Measurements from ENCODE around the gene DENND5B.
"Not testable (repeated sequence)": the region's sequence is repeated elsewhere in the genome, so short reads cannot be mapped to it uniquely, and the experiment has no call there.

DENND5B gene

GRCh38 chr12:31591380-31591901 lies 505 bp upstream of the DENND5B start:
- DNase-seq (ENCODE audit: low spot score) = no peak

- DNase-seq (ENCODE audit: low spot score) = no peak
Measured at GRCh38 chr12:31589904-31590641, 863 bp downstream of the DENND5B start.

- DNase-seq (ENCODE audit: low spot score) = no peak
Measured at GRCh38 chr12:31589598-31589903, 1.4 kb downstream of the DENND5B start.

GRCh38 chr12:31588976-31589375 lies 2.0 kb downstream of the DENND5B start:
- DNase-seq (ENCODE audit: low spot score) = no peak

- DNase-seq (ENCODE audit: low spot score) = no peak
Measured at GRCh38 chr12:31586728-31587127, 4.2 kb downstream of the DENND5B start.

GRCh38 chr12:31585895-31586294 lies 5.0 kb downstream of the DENND5B start:
- DNase-seq (ENCODE audit: low spot score) = no peak

- no peak for DNase-seq (ENCODE audit: low spot score)
Measured at GRCh38 chr12:31585271-31585670, 5.7 kb downstream of the DENND5B start.

- no peak for DNase-seq (ENCODE audit: low spot score)
Measured at GRCh38 chr12:31584782-31585181, 6.2 kb downstream of the DENND5B start.

- DNase-seq (ENCODE audit: low spot score) = no peak
Measured at GRCh38 chr12:31583878-31584277, 7.1 kb downstream of the DENND5B start.

- DNase-seq (ENCODE audit: low spot score) = no peak
Measured at GRCh38 chr12:31582155-31582554, 8.8 kb downstream of the DENND5B start.

- no peak for DNase-seq (ENCODE audit: low spot score)
Measured at GRCh38 chr12:31578632-31579031, 12.3 kb downstream of the DENND5B start.

- no peak for DNase-seq (ENCODE audit: low spot score)
Measured at GRCh38 chr12:31574803-31575575, 15.9 kb downstream of the DENND5B start.

GRCh38 chr12:31574367-31574766 lies 16.6 kb downstream of the DENND5B start:
- not testable (repeated sequence) for DNase-seq (ENCODE audit: low spot score)

- no peak for DNase-seq (ENCODE audit: low spot score)
Measured at GRCh38 chr12:31572900-31573600, 17.9 kb downstream of the DENND5B start.

- no peak for DNase-seq (ENCODE audit: low spot score)
Measured at GRCh38 chr12:31570880-31571279, 20.1 kb downstream of the DENND5B start.

- DNase-seq (ENCODE audit: low spot score) = not testable (repeated sequence)
Measured at GRCh38 chr12:31569517-31569916, 21.4 kb downstream of the DENND5B start.

- no peak for DNase-seq (ENCODE audit: low spot score)
Measured at GRCh38 chr12:31568498-31568897, 22.4 kb downstream of the DENND5B start.

- DNase-seq (ENCODE audit: low spot score) = no peak
Measured at GRCh38 chr12:31567029-31567428, 23.9 kb downstream of the DENND5B start.

GRCh38 chr12:31566547-31566946 lies 24.4 kb downstream of the DENND5B start:
- DNase-seq (ENCODE audit: low spot score) = no peak

- no peak for DNase-seq (ENCODE audit: low spot score)
Measured at GRCh38 chr12:31562594-31563328, 28.2 kb downstream of the DENND5B start.

GRCh38 chr12:31560516-31560915 lies 30.4 kb downstream of the DENND5B start:
- no peak for DNase-seq (ENCODE audit: low spot score)

GRCh38 chr12:31558521-31558920 lies 32.4 kb downstream of the DENND5B start:
- DNase-seq (ENCODE audit: low spot score) = no peak
